DMS153 treated with DMSO at 0.1 percent for 48 hours (cell line): ENCODE measurements around the gene C1orf159.
"Not testable (repeated sequence)": the region's sequence is repeated elsewhere in the genome, so short reads cannot be mapped to it uniquely, and the experiment has no call there.

Experiments used
- DNase-seq: peaks from one replicate; lab custom pipeline; 2025; ENCODE audit not compliant: unreplicated experiment; lab: John Stamatoyannopoulos, UW

C1orf159 gene

DNA sequence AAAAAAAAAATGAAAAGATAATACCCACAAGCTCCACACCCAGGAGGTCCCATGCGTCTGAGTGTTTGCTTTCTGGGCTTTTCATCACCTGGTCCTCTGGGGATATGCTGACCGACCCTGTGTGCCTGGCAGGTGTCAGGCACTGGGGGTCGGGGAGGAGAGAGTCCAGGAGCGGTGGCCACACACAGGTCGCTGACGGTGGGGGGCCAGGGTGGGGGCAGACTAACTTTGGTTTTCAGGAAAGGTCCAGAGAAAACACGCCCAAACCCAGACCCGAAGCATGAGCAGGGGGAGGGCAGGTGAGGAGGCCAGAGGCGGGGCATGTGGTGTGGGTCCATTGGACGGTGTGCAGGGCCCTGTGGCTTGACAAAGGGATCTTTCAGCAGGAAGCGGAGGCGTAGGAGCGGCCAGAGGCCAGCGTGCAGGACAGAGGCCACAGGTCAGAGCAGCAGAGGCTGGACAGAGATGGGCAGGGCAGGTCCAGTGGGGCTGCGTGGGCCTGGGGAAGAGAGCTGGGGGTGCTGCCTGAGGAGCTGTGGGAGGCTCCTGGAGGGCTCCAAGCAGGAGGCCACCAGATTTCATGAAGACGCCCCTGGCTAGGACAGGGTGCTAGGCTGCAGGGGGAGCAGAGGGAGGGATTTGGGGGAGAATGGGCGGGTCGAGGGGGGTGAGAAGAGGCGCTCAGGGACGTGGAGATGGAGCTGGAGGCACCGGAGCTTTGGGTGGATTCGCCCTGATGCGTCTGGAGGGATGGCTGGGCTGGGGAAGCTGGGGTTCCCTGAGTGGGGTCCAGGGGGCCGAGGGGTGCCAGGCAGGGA lies 57.6 kb downstream of the C1orf159 start:
- DNase-seq: no peak

DNA sequence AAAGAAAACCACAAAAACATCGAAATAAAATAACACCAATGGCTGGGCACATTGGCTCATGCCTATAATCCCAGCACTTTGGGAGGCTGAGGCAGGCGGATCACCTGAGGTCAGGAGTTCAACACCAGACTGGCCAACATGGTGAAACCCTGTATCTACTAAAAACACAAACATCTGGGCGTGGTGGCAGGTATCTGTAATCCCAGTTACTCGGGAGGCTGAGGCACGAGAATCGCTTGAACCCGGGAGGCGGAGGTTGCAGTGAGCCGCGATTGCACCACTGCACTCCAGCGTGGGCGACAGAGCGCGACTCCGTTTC lies 58.2 kb downstream of the C1orf159 start:
- not testable (repeated sequence) for DNase-seq

DNA sequence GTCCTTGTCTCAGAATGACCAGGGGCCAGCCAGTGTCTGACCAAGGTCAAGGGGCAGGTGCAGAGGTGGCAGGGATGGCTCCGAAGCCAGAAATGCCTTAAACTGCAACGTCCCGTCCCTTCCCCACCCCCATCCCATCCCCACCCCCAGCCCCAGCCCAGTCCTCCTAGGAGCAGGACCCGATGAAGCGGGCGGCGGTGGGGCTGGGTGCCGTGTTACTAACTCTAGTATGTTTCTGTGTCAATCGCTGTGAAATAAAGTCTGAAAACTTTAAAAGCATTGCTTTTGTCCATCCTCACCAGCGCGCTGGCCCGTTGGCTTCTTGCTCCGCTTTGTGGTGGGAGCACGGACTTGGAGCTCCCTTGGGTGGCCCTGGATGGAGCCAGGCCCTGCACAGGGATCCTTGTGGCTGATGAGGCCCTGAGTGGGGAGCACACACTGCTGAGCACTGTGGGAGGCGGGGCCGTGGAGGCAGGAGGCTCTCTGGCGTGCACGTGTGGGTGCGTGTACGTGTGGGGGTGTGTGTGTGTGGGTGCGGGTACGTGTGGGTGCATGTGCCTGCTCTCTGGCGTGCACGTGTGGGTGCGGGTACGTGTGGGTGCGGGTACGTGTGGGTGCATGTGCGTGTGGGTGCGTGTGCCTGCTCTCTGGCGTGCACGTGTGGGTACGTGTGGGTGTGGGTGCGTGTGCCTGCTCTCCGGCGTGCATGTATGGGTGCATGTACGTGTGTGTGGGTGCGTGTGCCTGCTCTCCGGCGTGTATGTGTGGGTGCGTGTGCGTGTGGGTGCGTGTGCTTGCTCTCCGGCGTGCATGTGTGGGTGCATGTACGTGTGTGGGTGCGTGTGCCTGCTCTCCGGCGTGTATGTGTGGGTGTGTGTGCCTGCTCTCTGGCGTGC lies 59.8 kb downstream of the C1orf159 start:
- no peak for DNase-seq

DNA sequence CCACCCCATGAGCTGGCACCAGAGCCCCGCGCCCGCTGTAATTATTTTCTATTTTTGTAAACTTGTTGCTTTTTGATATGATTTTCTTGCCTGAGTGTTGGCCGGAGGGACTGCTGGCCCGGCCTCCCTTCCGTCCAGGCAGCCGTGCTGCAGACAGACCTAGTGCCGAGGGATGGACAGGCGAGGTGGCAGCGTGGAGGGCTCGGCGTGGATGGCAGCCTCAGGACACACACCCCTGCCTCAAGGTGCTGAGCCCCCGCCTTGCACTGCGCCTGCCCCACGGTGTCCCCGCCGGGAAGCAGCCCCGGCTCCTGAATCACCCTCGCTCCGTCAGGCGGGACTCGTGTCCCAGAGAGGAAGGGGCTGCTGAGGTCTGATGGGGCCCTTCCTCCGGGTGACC lies 60.9 kb downstream of the C1orf159 start:
- no peak for DNase-seq

DNA sequence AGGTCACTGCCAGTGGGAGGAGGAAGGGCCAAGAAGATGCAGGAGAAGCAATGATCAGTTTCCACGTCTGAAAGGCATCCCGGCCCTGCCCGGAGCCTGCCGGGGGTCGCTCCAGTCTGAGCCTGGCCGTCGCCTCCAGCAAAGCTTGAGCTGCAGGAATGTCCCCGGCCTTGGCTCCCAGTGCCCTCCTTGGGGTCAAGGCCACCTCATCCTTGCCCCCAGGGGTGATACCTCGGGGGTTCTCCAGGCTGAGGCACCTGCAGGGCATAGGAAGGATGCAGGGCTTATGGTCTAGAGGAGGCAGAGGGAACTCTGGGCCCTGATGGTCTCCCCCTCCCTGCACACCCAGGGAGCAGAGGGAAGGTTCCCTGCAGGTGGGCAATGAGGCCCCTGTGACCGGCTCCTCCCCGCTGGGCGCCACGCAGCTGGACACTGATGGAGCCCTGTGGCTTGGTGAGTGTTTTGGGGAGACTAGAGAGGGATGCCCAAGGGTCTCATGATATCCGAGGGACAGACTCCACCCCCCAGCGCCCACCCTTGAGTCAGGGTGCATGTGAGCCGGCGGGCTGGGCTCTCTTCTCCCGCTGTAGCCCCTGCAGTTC lies 61.7 kb downstream of the C1orf159 start:
- no peak for DNase-seq

DNA sequence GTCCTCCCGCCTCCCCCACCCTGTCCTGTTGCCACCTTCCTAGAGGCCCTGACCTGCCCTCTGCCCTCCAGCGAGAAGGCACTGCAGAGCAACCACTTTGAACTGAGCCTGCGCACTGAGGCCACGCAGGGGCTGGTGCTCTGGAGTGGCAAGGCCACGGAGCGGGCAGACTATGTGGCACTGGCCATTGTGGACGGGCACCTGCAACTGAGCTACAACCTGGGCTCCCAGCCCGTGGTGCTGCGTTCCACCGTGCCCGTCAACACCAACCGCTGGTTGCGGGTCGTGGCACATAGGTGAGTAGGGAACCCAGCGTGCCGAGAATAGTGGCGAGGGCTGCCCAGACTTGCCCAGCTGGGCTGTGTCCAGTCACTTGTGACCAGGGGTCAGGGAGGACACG lies 62.2 kb downstream of the C1orf159 start:
- no peak for DNase-seq

DNA sequence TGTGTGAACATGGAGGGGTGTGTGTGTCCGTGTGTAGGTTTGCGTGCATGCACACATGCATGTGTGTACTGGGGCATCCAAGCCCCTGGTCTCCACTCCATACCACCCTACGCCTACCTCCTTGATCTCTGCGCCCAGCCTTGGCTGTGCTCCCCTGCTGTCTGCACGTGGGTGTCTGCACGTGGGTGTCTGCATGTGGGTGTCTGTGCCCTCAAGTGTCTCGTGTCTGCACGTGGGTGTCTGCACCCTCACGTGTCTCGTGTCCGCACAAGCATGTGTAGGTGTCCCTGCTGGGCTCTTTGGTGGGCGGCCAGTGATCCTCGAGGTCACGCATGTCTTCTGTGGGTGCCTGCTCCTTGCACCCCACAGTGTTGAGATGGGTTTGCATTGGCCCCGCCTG lies 62.9 kb downstream of the C1orf159 start:
- no peak for DNase-seq

DNA sequence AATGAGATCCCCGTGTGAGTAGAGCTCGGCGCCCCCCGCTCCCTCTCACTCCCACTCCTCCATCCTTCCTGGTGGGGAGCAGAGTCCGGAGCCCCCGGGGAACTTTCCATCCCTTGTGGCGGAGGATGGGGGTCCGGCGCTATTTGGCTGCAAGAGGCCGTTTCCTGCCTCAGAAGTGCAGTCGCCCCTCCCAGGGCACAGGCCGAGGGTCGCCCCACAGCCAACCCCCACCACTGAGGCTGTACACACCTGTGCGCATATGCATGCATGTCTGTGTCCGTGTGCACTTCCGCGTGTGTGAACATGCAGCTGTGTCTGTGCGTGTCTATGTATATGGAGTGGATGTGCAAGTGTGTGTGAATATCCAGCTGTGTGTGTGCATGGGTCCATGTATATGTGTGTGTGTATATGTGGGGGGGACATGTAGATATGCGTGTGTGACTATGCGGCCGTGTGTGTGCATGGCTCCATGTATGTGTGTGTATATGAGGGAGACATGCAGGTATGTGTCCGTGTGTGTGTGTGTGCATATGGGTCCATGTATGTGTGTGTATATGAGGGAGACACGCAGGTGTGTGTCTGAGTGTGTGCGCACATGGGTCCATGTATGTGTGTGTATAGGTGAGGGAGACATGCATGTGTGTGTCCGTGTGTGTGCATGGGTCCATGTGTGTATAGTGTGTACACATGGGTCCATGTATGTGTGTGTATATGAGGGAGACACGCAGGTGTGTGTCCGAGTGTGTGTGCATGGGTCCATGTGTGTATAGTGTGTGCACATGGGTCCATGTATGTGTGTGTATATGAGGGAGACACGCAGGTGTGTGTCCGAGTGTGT lies 63.7 kb downstream of the C1orf159 start:
- DNase-seq: no peak

DNA sequence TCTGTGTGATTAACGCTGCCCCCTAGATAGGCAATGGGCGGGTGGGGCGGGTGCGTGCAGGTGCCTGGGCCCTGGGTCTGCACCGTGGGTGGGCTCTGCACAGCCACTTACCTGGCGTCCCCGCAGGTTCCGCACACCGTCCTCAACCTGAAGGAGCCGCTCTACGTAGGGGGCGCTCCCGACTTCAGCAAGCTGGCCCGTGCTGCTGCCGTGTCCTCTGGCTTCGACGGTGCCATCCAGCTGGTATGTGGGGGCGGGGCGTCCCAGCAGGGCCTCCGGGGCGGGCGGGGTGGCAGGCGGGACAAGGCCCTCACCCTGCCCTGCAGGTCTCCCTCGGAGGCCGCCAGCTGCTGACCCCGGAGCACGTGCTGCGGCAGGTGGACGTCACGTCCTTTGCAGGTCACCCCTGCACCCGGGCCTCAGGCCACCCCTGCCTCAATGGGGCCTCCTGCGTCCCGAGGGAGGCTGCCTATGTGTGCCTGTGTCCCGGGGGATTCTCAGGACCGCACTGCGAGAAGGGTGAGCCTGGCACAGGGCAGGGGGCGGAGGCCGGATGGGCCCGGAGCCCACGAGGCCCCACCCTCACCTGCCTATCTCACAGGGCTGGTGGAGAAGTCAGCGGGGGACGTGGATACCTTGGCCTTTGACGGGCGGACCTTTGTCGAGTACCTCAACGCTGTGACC lies 64.6 kb downstream of the C1orf159 start:
- no peak for DNase-seq

DNA sequence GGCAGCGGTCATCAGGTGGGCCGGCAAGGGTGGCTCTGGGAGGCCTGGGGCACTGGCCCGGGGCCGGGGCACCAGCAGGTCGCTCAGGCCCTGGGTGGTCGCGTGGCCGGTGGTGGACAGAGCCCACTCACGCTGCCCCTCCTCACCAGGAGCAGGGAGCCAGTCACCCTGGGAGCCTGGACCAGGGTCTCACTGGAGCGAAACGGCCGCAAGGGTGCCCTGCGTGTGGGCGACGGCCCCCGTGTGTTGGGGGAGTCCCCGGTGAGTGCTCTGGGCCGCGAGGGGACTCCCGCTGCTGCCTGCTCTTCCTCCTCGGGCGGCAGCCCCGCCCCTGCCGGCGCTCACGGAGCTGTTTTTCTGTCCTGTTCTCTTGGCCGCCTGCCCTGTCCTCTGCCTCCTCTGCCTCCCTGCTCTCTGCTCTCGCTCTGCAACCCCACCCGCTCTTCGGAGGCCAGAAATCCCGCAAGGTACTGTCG lies 65.3 kb downstream of the C1orf159 start:
- peak; percentile 18 for DNase-seq

DNA sequence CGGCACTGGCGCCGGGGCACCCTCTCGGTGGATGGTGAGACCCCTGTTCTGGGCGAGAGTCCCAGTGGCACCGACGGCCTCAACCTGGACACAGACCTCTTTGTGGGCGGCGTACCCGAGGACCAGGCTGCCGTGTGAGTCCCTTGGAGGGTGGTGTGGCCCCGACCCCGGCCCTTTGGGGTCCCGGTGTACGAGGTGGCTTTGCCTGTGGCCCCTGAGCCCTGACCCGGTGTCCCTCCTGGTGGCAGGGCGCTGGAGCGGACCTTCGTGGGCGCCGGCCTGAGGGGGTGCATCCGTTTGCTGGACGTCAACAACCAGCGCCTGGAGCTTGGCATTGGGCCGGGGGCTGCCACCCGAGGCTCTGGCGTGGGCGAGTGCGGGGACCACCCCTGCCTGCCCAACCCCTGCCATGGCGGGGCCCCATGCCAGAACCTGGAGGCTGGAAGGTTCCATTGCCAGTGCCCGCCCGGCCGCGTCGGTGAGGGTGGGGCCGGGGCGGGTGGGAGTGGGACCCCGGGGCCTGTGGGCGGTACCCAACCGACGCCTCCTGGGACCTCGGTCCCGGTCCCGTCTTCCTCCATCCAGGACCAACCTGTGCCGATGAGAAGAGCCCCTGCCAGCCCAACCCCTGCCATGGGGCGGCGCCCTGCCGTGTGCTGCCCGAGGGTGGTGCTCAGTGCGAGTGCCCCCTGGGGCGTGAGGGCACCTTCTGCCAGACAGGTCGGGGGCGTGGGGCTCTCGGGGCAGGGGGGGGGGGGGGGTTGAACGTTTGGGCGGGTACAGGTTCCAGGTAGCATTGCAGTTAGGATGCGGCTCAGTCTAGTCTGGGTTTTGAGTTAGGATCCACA lies 66.3 kb downstream of the C1orf159 start:
- DNase-seq: no peak

DNA sequence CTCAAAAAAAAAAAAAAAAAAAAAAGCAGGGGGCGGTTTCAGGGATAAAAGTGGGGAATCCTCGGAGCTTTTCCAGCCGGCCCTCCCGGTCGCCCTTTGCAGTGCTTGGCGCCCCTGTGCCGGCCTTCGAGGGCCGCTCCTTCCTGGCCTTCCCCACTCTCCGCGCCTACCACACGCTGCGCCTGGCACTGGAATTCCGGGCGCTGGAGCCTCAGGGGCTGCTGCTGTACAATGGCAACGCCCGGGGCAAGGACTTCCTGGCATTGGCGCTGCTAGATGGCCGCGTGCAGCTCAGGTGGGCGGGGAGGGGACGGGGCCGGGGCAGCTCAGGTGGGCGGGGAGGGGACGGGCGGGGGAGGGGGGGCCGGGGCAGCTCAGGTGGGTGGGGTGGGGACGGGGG lies 67.1 kb downstream of the C1orf159 start:
- DNase-seq: no peak

DNA sequence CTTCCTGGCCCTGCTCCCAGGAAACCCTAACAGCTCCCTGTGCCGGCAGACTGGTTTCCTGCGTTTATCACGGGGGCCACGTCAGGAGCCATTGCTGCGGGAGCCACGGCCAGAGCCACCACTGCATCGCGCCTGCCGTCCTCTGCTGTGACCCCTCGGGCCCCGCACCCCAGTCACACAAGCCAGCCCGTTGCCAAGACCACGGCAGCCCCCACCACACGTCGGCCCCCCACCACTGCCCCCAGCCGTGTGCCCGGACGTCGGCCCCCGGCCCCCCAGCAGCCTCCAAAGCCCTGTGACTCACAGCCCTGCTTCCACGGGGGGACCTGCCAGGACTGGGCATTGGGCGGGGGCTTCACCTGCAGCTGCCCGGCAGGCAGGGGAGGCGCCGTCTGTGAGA lies 67.9 kb downstream of the C1orf159 start:
- no peak for DNase-seq

DNA sequence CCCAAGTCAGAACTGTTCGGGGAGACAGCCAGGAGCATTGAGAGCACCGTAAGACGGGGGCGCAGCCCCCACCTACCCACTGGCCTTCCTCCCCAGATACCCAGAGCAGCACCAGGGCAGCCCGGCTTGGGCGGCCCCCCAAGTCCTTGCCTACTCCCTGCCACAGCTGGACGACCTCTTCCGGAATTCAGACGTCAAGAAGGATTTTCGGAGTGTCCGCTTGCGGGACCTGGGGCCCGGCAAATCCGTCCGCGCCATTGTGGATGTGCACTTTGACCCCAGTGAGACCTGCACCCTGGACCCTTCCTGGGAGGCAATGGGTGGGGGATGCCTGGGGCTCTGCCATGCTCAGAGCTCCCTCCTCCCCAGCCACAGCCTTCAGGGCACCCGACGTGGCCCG lies 68.5 kb downstream of the C1orf159 start:
- DNase-seq: no peak

DNA sequence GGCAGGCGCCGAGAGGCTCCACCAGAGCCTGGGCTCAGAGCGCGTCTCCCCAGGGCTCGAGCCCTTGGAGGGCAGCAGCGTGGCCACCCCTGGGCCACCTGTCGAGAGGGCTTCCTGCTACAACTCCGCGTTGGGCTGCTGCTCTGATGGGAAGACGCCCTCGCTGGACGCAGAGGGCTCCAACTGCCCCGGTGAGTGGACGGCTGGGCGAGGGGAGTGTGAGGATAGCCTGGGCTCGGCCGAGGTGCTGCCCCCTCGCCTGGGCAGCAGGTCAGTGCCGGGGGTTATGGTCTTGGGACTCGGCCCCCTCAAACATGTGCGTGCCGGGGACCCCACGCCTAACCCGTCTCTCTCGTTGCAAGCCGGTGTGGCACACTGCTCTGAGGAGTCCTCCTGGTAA lies 69.1 kb downstream of the C1orf159 start:
- no peak for DNase-seq

DNA sequence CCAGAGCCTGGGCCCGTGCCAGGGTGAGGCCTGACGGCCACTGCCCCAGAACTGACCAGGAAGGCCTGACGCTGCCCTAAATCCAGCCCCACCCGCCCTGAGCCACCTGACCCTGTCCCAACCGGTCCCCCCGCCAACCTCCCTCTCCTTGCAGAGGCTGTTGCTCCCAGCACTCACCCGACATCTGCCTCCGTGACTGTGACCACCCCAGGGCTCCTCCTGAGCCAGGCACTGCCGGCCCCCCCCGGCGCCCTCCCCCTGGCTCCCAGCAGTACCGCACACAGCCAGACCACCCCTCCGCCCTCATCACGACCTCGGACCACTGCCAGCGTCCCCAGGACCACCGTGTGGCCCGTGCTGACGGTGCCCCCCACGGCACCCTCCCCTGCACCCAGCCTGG lies 69.6 kb downstream of the C1orf159 start:
- DNase-seq: no peak

DNA sequence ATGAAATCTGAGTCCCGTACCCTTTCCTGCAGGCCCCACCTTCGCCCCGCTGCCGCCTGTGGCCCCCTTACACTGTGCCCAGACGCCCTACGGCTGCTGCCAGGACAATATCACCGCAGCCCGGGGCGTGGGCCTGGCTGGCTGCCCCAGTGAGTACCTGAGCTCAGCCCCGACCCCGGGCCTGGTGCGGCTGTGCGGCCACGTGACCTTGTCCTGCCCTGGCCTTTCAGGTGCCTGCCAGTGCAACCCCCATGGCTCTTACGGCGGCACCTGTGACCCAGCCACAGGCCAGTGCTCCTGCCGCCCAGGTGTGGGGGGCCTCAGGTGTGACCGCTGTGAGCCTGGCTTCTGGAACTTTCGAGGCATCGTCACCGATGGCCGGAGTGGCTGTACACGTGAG lies 70.8 kb downstream of the C1orf159 start:
- DNase-seq: no peak

DNA sequence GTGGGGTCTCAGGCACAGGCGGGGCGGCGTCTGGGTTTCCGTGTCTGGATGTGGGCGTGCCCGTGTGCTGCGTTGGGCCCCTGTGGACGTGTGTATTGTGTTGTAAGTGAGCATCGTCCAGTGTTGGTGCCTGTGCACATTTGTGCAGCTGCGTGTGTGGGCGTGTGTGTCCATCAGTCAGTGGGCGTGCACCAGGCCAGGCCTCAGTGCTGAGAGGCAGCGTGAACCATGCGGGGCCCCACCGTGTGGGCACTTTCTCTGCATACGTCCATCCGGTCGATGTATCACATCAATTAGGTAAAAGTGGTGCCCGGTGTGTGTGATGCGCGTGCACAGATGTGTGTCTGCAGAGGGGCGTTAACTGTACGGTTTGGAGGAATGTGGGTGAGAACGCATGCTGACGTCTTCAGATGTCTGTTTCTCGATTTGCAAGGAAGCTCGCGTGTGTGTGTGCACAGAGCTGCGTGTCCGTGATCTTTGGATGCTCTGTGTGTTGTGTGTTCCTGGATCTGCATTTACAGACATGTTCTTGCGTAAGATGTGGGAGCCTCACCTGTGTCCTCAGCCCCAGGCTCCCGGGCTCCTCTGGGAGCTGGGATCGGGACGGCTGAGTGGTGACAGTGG lies 71.3 kb downstream of the C1orf159 start:
- DNase-seq: no peak

DNA sequence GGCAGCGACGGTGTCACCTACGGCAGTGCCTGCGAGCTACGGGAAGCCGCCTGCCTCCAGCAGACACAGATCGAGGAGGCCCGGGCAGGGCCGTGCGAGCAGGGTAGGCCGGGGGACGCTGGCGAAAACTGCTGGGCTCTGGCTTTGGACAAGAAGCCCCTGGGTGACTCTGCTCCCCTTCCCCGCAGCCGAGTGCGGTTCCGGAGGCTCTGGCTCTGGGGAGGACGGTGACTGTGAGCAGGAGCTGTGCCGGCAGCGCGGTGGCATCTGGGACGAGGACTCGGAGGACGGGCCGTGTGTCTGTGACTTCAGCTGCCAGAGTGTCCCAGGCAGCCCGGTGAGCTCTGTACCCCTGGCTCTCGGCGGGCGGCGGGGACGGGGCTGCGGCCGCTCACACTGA lies 72.0 kb downstream of the C1orf159 start:
- no peak for DNase-seq
